ENCODE results near the gene PLD6.

The PLD6 gene

DNA sequence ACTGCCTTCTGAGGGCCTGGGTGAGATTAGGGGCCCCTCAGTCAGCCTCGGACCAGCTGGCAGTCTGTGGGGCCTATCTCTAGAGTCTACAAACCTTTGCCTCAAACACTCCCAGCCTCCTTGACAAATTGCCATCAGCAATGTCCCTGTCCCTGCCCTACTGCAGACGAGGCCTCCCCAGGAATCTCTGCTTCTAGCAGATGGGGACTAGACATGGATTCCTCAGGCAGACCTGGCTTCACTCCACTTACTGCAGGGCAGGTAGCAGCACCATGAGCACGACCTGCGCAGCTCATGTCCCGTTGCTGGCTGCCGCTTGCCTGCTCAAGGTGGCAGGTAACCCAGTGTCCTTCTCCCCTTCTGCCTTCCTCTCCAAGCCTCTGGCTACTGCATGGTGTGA is 49.1 kb downstream of the PLD6 start:
- H2AFZ ChIP-seq (ENCODE audit: low read depth, low read length) = no peak overlapping the region
- H2BK15ac ChIP-seq (ENCODE audit: low read depth, poor library complexity, severe bottlenecking) = no peak overlapping the region
- no peak overlapping the region for H3K4ac ChIP-seq (ENCODE audit: low read depth in 1 of 2, low read length in 2 of 2)
- no peak overlapping the region for H2AK5ac ChIP-seq (ENCODE audit: low read length, severe bottlenecking)
- H2BK120ac ChIP-seq (ENCODE audit: low read depth, low read length) = no peak overlapping the region
- no peak overlapping the region for H3K23ac ChIP-seq (ENCODE audit: low read length in 2 of 2)
- H2BK5ac ChIP-seq (ENCODE audit: low read depth, low read length, poor library complexity, severe bottlenecking) = no peak overlapping the region
- peaks cover 35% of the 10 kb centered on the region for H3K4me1 ChIP-seq (ENCODE audit: control insufficient read depth, insufficient read depth, low read depth, low read length)
- no peak overlapping the region for H3K4me2 ChIP-seq (ENCODE audit: low read length, poor library complexity, severe bottlenecking)
- 98% methylated on average over 6 of the region's 6 CpGs for WGBS
- DNase-seq = no peak
- H4K91ac ChIP-seq (ENCODE audit: low read length) = no peak overlapping the region
- no peak overlapping the region for H2BK12ac ChIP-seq (ENCODE audit: low read length in 2 of 2)
- H3K14ac ChIP-seq (ENCODE audit: low read length in 2 of 2) = no peak overlapping the region
- peak overlapping the region in 1 of 2 experiments; percentile 28 for H3K4me3 ChIP-seq (ENCODE audit: insufficient read depth in 1 of 2, low read depth in 1 of 2, low read length in 2 of 2)
- H3K27ac ChIP-seq (ENCODE audit: low read length, poor library complexity, severe bottlenecking) = peak overlapping the region; percentile 62
- H3K36me3 ChIP-seq (ENCODE audit: control insufficient read depth in 1 of 2, insufficient read depth in 2 of 2, low read depth in 1 of 2, low read length in 2 of 2) = peaks cover 78 to 89% of the 10 kb centered on the region in 2 experiments
- H3K9me3 ChIP-seq (ENCODE audit: control insufficient read depth, low read length) = no peaks in the 10 kb centered on the region
- H3K18ac ChIP-seq (ENCODE audit: low read depth in 1 of 2, low read length in 2 of 2) = no peak overlapping the region
- peak overlapping the region; percentile 72 for H3K9ac ChIP-seq (ENCODE audit: low read length)
- peaks cover 34% of the 10 kb centered on the region for H3K79me1 ChIP-seq (replicated peaks; ENCODE audit: low read length, poor library complexity, severe bottlenecking)
- no peak overlapping the region for H4K8ac ChIP-seq (ENCODE audit: low read length)
- H3K27me3 ChIP-seq (ENCODE audit: control insufficient read depth in 1 of 2, insufficient read depth in 1 of 2, low read length in 2 of 2) = no peaks in the 10 kb centered on the region

DNA sequence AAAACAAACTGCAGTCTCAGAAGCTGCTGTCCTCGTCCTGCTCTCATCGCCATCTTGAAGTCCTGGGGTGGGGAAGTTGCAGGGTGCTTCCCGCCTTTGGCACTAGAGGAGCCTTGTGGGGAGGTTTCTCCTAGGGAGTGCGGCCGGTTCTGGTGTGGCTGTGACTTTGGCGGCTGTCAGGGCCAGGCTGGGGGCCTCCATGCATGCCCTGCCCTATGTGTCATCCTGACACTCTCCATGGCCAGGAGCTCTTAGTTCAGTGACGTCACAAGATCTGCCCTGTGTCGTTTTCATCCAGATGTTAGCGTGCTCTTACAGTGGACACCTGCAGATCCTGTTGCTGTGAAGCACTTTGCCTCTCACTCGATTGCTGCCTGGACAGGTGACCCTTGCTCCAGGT is 49.6 kb downstream of the PLD6 start:
- peak overlapping the region; percentile 72 for H3K9ac ChIP-seq (ENCODE audit: low read length)
- peaks cover 40% of the 10 kb centered on the region for H3K4me1 ChIP-seq (ENCODE audit: control insufficient read depth, insufficient read depth, low read depth, low read length)
- no peak overlapping the region for H3K18ac ChIP-seq (ENCODE audit: low read depth in 1 of 2, low read length in 2 of 2)
- H3K36me3 ChIP-seq (ENCODE audit: control insufficient read depth in 1 of 2, insufficient read depth in 2 of 2, low read depth in 1 of 2, low read length in 2 of 2) = peaks cover 73 to 85% of the 10 kb centered on the region in 2 experiments
- no peaks in the 10 kb centered on the region for H3K9me3 ChIP-seq (ENCODE audit: control insufficient read depth, low read length)
- H3K79me1 ChIP-seq (replicated peaks; ENCODE audit: low read length, poor library complexity, severe bottlenecking) = peaks cover 31% of the 10 kb centered on the region
- DNase-seq = no peak
- peak overlapping the region; percentile 62 for H3K27ac ChIP-seq (ENCODE audit: low read length, poor library complexity, severe bottlenecking)
- no peak overlapping the region for H3K4ac ChIP-seq (ENCODE audit: low read depth in 1 of 2, low read length in 2 of 2)
- no peak overlapping the region for H4K91ac ChIP-seq (ENCODE audit: low read length)
- no peak overlapping the region for H2BK120ac ChIP-seq (ENCODE audit: low read depth, low read length)
- no peak overlapping the region for H4K8ac ChIP-seq (ENCODE audit: low read length)
- no peak overlapping the region for H3K4me2 ChIP-seq (ENCODE audit: low read length, poor library complexity, severe bottlenecking)
- no peak overlapping the region for H2AFZ ChIP-seq (ENCODE audit: low read depth, low read length)
- H2BK5ac ChIP-seq (ENCODE audit: low read depth, low read length, poor library complexity, severe bottlenecking) = no peak overlapping the region
- no peak overlapping the region for H3K14ac ChIP-seq (ENCODE audit: low read length in 2 of 2)
- no peaks in the 10 kb centered on the region for H3K27me3 ChIP-seq (ENCODE audit: control insufficient read depth in 1 of 2, insufficient read depth in 1 of 2, low read length in 2 of 2)
- H3K4me3 ChIP-seq (ENCODE audit: insufficient read depth in 1 of 2, low read depth in 1 of 2, low read length in 2 of 2) = peak overlapping the region in 1 of 2 experiments; percentile 28
- 86% methylated on average over 10 of the region's 10 CpGs for WGBS
- H2BK15ac ChIP-seq (ENCODE audit: low read depth, poor library complexity, severe bottlenecking) = no peak overlapping the region
- no peak overlapping the region for H2AK5ac ChIP-seq (ENCODE audit: low read length, severe bottlenecking)
- H2BK12ac ChIP-seq (ENCODE audit: low read length in 2 of 2) = no peak overlapping the region
- no peak overlapping the region for H3K23ac ChIP-seq (ENCODE audit: low read length in 2 of 2)

- H3K79me1 ChIP-seq (replicated peaks; ENCODE audit: low read length, poor library complexity, severe bottlenecking) = peaks cover 29% of the 10 kb centered on the region
- no peaks in the 10 kb centered on the region for H3K27me3 ChIP-seq (ENCODE audit: control insufficient read depth in 1 of 2, insufficient read depth in 1 of 2, low read length in 2 of 2)
- no peak overlapping the region for H2AFZ ChIP-seq (ENCODE audit: low read depth, low read length)
- H3K36me3 ChIP-seq (ENCODE audit: control insufficient read depth in 1 of 2, insufficient read depth in 2 of 2, low read depth in 1 of 2, low read length in 2 of 2) = peaks cover 69 to 83% of the 10 kb centered on the region in 2 experiments
- H2BK15ac ChIP-seq (ENCODE audit: low read depth, poor library complexity, severe bottlenecking) = no peak overlapping the region
- H2BK5ac ChIP-seq (ENCODE audit: low read depth, low read length, poor library complexity, severe bottlenecking) = no peak overlapping the region
- H3K4ac ChIP-seq (ENCODE audit: low read depth in 1 of 2, low read length in 2 of 2) = no peak overlapping the region
- H3K4me3 ChIP-seq (ENCODE audit: insufficient read depth in 1 of 2, low read depth in 1 of 2, low read length in 2 of 2) = no peak overlapping the region
- no peak overlapping the region for H3K14ac ChIP-seq (ENCODE audit: low read length in 2 of 2)
- no peak overlapping the region for H4K91ac ChIP-seq (ENCODE audit: low read length)
- H2BK120ac ChIP-seq (ENCODE audit: low read depth, low read length) = no peak overlapping the region
- WGBS = 90% methylated on average over 4 of the region's 4 CpGs
- peak overlapping the region; percentile 62 for H3K27ac ChIP-seq (ENCODE audit: low read length, poor library complexity, severe bottlenecking)
- H3K9ac ChIP-seq (ENCODE audit: low read length) = peak overlapping the region; percentile 72
- H3K23ac ChIP-seq (ENCODE audit: low read length in 2 of 2) = no peak overlapping the region
- no peak overlapping the region for H4K8ac ChIP-seq (ENCODE audit: low read length)
- H3K18ac ChIP-seq (ENCODE audit: low read depth in 1 of 2, low read length in 2 of 2) = no peak overlapping the region
- H3K4me2 ChIP-seq (ENCODE audit: low read length, poor library complexity, severe bottlenecking) = no peak overlapping the region
- H3K4me1 ChIP-seq (ENCODE audit: control insufficient read depth, insufficient read depth, low read depth, low read length) = peaks cover 44% of the 10 kb centered on the region
- no peaks in the 10 kb centered on the region for H3K9me3 ChIP-seq (ENCODE audit: control insufficient read depth, low read length)
- no peak for DNase-seq
- H2BK12ac ChIP-seq (ENCODE audit: low read length in 2 of 2) = no peak overlapping the region
- H2AK5ac ChIP-seq (ENCODE audit: low read length, severe bottlenecking) = no peak overlapping the region
These were observed 50.0 kb downstream of the PLD6 start for GRCh38 chr17:17156107-17156506.

GRCh38 chr17:17155568-17155967 is 50.6 kb downstream of the PLD6 start:
- Histone ChIP-seq H3K14ac (ENCODE audit: low read length in 2 of 2) (no peak overlapping the region), H4K91ac (ENCODE audit: low read length) (no peak overlapping the region), H3K27ac (ENCODE audit: low read length, poor library complexity, severe bottlenecking) (peak overlapping the region; percentile 31), H3K9ac (ENCODE audit: low read length) (peak overlapping the region; percentile 11), H2AK5ac (ENCODE audit: low read length, severe bottlenecking) (no peak overlapping the region), H2AFZ (ENCODE audit: low read depth, low read length) (no peak overlapping the region), H3K36me3 (ENCODE audit: control insufficient read depth in 1 of 2, insufficient read depth in 2 of 2, low read depth in 1 of 2, low read length in 2 of 2) (peaks cover 63 to 77% of the 10 kb centered on the region in 2 experiments), H3K4me3 (ENCODE audit: insufficient read depth in 1 of 2, low read depth in 1 of 2, low read length in 2 of 2) (no peak overlapping the region), H2BK12ac (ENCODE audit: low read length in 2 of 2) (no peak overlapping the region), H3K18ac (ENCODE audit: low read depth in 1 of 2, low read length in 2 of 2) (no peak overlapping the region), H3K23ac (ENCODE audit: low read length in 2 of 2) (no peak overlapping the region), H3K4me2 (ENCODE audit: low read length, poor library complexity, severe bottlenecking) (no peak overlapping the region), H3K27me3 (ENCODE audit: control insufficient read depth in 1 of 2, insufficient read depth in 1 of 2, low read length in 2 of 2) (no peaks in the 10 kb centered on the region), H3K9me3 (ENCODE audit: control insufficient read depth, low read length) (no peaks in the 10 kb centered on the region), H2BK15ac (ENCODE audit: low read depth, poor library complexity, severe bottlenecking) (no peak overlapping the region), H2BK120ac (ENCODE audit: low read depth, low read length) (no peak overlapping the region), H2BK5ac (ENCODE audit: low read depth, low read length, poor library complexity, severe bottlenecking) (no peak overlapping the region), H3K4ac (ENCODE audit: low read depth in 1 of 2, low read length in 2 of 2) (no peak overlapping the region), H4K8ac (ENCODE audit: low read length) (no peak overlapping the region), H3K79me1 (replicated peaks; ENCODE audit: low read length, poor library complexity, severe bottlenecking) (peaks cover 24% of the 10 kb centered on the region), H3K4me1 (ENCODE audit: control insufficient read depth, insufficient read depth, low read depth, low read length) (peaks cover 46% of the 10 kb centered on the region)
- 89% methylated on average over 3 of the region's 3 CpGs for WGBS
- no peak for DNase-seq

All from mesenchymal stem cell (in vitro differentiated cells and primary cell).